ENCODE results near the gene VWA5B2. TPM values are rescaled to one million over a fixed set of nuclear protein-coding genes. Genes with fewer than 3 reads are reported as not detected.

VWA5B2 gene
- total and polyA plus RNA-seq, 2 of the 4 experiments (the other 2 are of a cell fraction), result not detected

- Histone ChIP-seq H2AFZ (replicated peaks; ENCODE audit: low read length, poor library complexity) (no peak overlapping the region), H3K4me3 (ENCODE audit: insufficient read depth, low read depth, low read length) (no peak overlapping the region), H3K14ac (replicated peaks; ENCODE audit: low read depth, low read length) (no peak overlapping the region), H2BK15ac (ENCODE audit: low read depth, low read length) (no peak overlapping the region), H4K5ac (ENCODE audit: low read depth, low read length) (no peak overlapping the region), H2AK9ac (replicated peaks; ENCODE audit: low read depth, low read length, poor library complexity) (no peak overlapping the region), H2BK20ac (ENCODE audit: low read depth, low read length) (no peak overlapping the region), H3K36me3 (ENCODE audit: control insufficient read depth, insufficient read depth, low read length) (no peaks in the 10 kb centered on the region), H3K23ac (ENCODE audit: low read depth, low read length) (no peak overlapping the region), H4K91ac (ENCODE audit: insufficient read depth, low read depth, low read length) (no peak overlapping the region), H3K4me2 (ENCODE audit: low read depth, low read length) (no peak overlapping the region), H3K9me1 (ENCODE audit: insufficient read depth, low read length) (no peaks in the 10 kb centered on the region), H3K27ac (ENCODE audit: insufficient read depth, low read length) (no peak overlapping the region), H3K9me3 (ENCODE audit: control insufficient read depth, insufficient read depth, low read length) (no peaks in the 10 kb centered on the region), H3K4me1 (ENCODE audit: control insufficient read depth, insufficient read depth, low read length) (no peaks in the 10 kb centered on the region), H2AK5ac (ENCODE audit: low read depth, low read length) (no peak overlapping the region), H2BK5ac (ENCODE audit: low read depth, low read length, poor library complexity, severe bottlenecking) (no peak overlapping the region), H3K27me3 (ENCODE audit: control insufficient read depth, insufficient read depth, low read length) (peaks cover 20% of the 10 kb centered on the region), H2BK120ac (ENCODE audit: low read depth, low read length) (no peak overlapping the region), H3K56ac (ENCODE audit: extremely low read depth, insufficient read depth, low read length) (no peak overlapping the region), H3K18ac (ENCODE audit: low read depth, low read length) (no peak overlapping the region), H3K79me1 (ENCODE audit: low read depth in 1 of 2, low read length in 2 of 2) (no peaks in the 10 kb centered on the region), H3K4ac (ENCODE audit: low read depth, low read length) (no peak overlapping the region), H3K9ac (ENCODE audit: low read depth, low read length) (no peak overlapping the region), H4K8ac (ENCODE audit: low read depth in 2 of 2, low read length in 2 of 2) (no peak overlapping the region), H4K20me1 (ENCODE audit: insufficient read depth, low read length) (no peaks in the 10 kb centered on the region)
- BruUV-seq (replicated peaks), result no TSS peak
- intact Hi-C loops (cut with micrococcal nuclease) (no loop called here), in situ Hi-C loops (cut with MboI; ENCODE audit: low sequenced_read_pairs) (no loop called here), dilution Hi-C loops (cut with HindIII; ENCODE audit: low sequenced_read_pairs, unreplicated experiment) (no loop called here)
- POLR2A ChIA-PET (ENCODE audit: unreplicated experiment), result no interaction called here
- no peak for DNase-seq
- CTCF ChIA-PET, result no interaction called here
- ATAC-seq (ENCODE audit: low read depth), result no peak
- 75% methylated on average over 2 of the region's 11 CpGs; no CpG with 5 or more reads in 1 of the 2 experiments for WGBS, 2 experiments (ENCODE audit: extremely low coverage in 2 of 2, insufficient read length in 1 of 2)
- no peak for TF ChIP-seq POLR2A (IDR thresholded peaks at IDR 0.05; ENCODE audit: low read depth, low read length)
Measured at GRCh38 chr3:184209146-184209923, 20.1 kb upstream of the VWA5B2 start.
